Endometrial microvascular endothelial cells (primary cell): ENCODE data around the gene SMIM10L1. TPM values are rescaled to one million over a fixed set of nuclear protein-coding genes. Genes with fewer than 3 reads are reported as not detected.

ENCODE experiments used
- in situ Hi-C: cut with HindIII; loops from 2 replicates; pipeline ENCODE4 v1.10.0; 2017; ENCODE audit warnings: low sequenced_read_pairs, low pct_unique_long_range_greater_than_20kb; ENCODE audit errors: inconsistent ontology term
- total RNA-seq: library from RNA; depleted of rRNA; stranded (reverse); fragments of >200 nt; gene quantifications from one replicate; pipeline ENCODE4 v1.2.3, GENCODE V29; 2015; ENCODE audit errors: inconsistent ontology term

The SMIM10L1 gene
- total RNA-seq: 6.3 TPM

GRCh38 chr12:11171145-11171968, at the start of gene SMIM10L1:
Gene SMIM10L1, plus strand, starts transcription at chr12:11171194. Its CDS starts 163 bp downstream, at chr12:11171357.
- in situ Hi-C loops: no loop called here

- in situ Hi-C loops: no loop called here
Observed at GRCh38 chr12:11130382-11130781, 40.6 kb upstream of the SMIM10L1 start.

GRCh38 chr12:11130999-11131398, 40.0 kb upstream of the SMIM10L1 start:
- in situ Hi-C loops: no loop called here

GRCh38 chr12:11133162-11133561, 37.8 kb upstream of the SMIM10L1 start:
- in situ Hi-C loops: no loop called here

GRCh38 chr12:11133816-11134215, 37.2 kb upstream of the SMIM10L1 start:
- in situ Hi-C loops: no loop called here

GRCh38 chr12:11134305-11134704, 36.7 kb upstream of the SMIM10L1 start, which contains the start of gene TAS2R30:
Gene TAS2R30, minus strand, starts transcription at chr12:11134644. Its CDS starts 400 bp downstream, at chr12:11134244.
- in situ Hi-C loops: no loop called here

- in situ Hi-C loops: no loop called here
Observed at GRCh38 chr12:11136075-11136474, 34.9 kb upstream of the SMIM10L1 start.

- in situ Hi-C loops: no loop called here
Observed at GRCh38 chr12:11143352-11143751, 27.6 kb upstream of the SMIM10L1 start.

- in situ Hi-C loops: no loop called here
Observed at GRCh38 chr12:11144297-11144696, 26.7 kb upstream of the SMIM10L1 start.

GRCh38 chr12:11147420-11147819, 23.6 kb upstream of the SMIM10L1 start:
- in situ Hi-C loops: no loop called here

- in situ Hi-C loops: no loop called here
Observed at GRCh38 chr12:11150832-11151231, 20.2 kb upstream of the SMIM10L1 start.

GRCh38 chr12:11152725-11153124, 18.3 kb upstream of the SMIM10L1 start:
- in situ Hi-C loops: no loop called here

- in situ Hi-C loops: no loop called here
Observed at GRCh38 chr12:11154400-11154925, 16.5 kb upstream of the SMIM10L1 start.

- in situ Hi-C loops: no loop called here
Observed at GRCh38 chr12:11158885-11159444, 12.0 kb upstream of the SMIM10L1 start.

- in situ Hi-C loops: no loop called here
Observed at GRCh38 chr12:11162502-11162901, 8.5 kb upstream of the SMIM10L1 start.

- in situ Hi-C loops: no loop called here
Observed at GRCh38 chr12:11164384-11164783, 6.6 kb upstream of the SMIM10L1 start.

- in situ Hi-C loops: no loop called here
Observed at GRCh38 chr12:11166300-11166699, 4.7 kb upstream of the SMIM10L1 start.

GRCh38 chr12:11170810-11171144, 217 bp upstream of the SMIM10L1 start:
- in situ Hi-C loops: no loop called here

GRCh38 chr12:11171969-11172675, 1.1 kb downstream of the SMIM10L1 start:
- in situ Hi-C loops: no loop called here

GRCh38 chr12:11174022-11174421, 3.0 kb downstream of the SMIM10L1 start:
- in situ Hi-C loops: no loop called here
